T47D (cell line): Measurements from ENCODE around the gene CLCA4.
"Not testable (repeated sequence)": the region's sequence is repeated elsewhere in the genome, so short reads cannot be mapped to it uniquely, and the experiment has no call there.

Source experiments
- DNase-seq, 2 experiments: peaks; one replicate each; pipeline versions ENCODE4 v3.0.0 to v3.0.0-alpha.2; 2011 to 2012; ENCODE audit warnings: low read depth in 1 of 2, low spot score in 1 of 2
- JUND ChIP-seq: IDR thresholded peaks from 2 replicates; pipeline ENCODE4 v1.6.1; 2012; ENCODE audit warnings: low read depth
- in situ Hi-C: cut with HindIII; loops from 2 replicates; pipeline ENCODE4 v1.10.0; 2016; ENCODE audit warnings: low sequenced_read_pairs, low pct_unique_long_range_greater_than_20kb

The CLCA4 gene

GRCh38 chr1:86596741-86597290, 49.9 kb downstream of the CLCA4 start:
- no peak for DNase-seq
- TF ChIP-seq JUND, result no peak
- in situ Hi-C loops, result no loop called here

- DNase-seq, in situ Hi-C loops: not testable (repeated sequence)
These were observed 59.2 kb downstream of the CLCA4 start for GRCh38 chr1:86606080-86606479.

- DNase-seq, result no peak
- no peak for TF ChIP-seq JUND
- in situ Hi-C loops, result no loop called here
These were observed 69.6 kb downstream of the CLCA4 start for GRCh38 chr1:86616433-86616832.

- DNase-seq, result no peak
- in situ Hi-C loops, result no loop called here
- TF ChIP-seq JUND, result no peak
These were observed 70.0 kb downstream of the CLCA4 start for GRCh38 chr1:86616871-86617270.

- no peak for TF ChIP-seq JUND
- DNase-seq, result no peak
- in situ Hi-C loops, result no loop called here
These were observed 71.5 kb downstream of the CLCA4 start for GRCh38 chr1:86618358-86618757.

- in situ Hi-C loops, result no loop called here
- no peak for TF ChIP-seq JUND
- no peak for DNase-seq
These were observed 72.4 kb downstream of the CLCA4 start for GRCh38 chr1:86619313-86619712.

GRCh38 chr1:86621286-86621685, 74.4 kb downstream of the CLCA4 start:
- in situ Hi-C loops, result no loop called here
- TF ChIP-seq JUND, result no peak
- DNase-seq, result no peak
